DOHH2 (cell line): ENCODE measurements around the gene TESMIN.

Source experiments
- H3F3A ChIP-seq: fragments of 200-600 bp; sonication (generic), shearing (Covaris generic); 2 replicates; pipeline ENCODE4 v1.6.0; 2016; ENCODE audit warnings: antibody characterized with exemption, mild to moderate bottlenecking; ENCODE audit not compliant: control insufficient read depth, insufficient read depth
- H3K27ac ChIP-seq: fragments of 200-600 bp; sonication (generic); 2 replicates; pipeline ENCODE4 v1.5.1; 2014; ENCODE audit warnings: low read depth, mild to moderate bottlenecking, low read length, moderate library complexity
- H3K27me3 ChIP-seq: fragments of 200-600 bp; sonication (generic); 2 replicates; pipeline ENCODE4 v1.6.1; 2014; ENCODE audit warnings: mild to moderate bottlenecking, low read length, mixed read lengths; ENCODE audit not compliant: control insufficient read depth
- H3K36me3 ChIP-seq: fragments of 200-600 bp; sonication (generic); 2 replicates; pipeline ENCODE4 v1.6.1; 2014; ENCODE audit warnings: mild to moderate bottlenecking, low read length, moderate library complexity, mixed read lengths; ENCODE audit not compliant: control insufficient read depth
- H3K4me1 ChIP-seq: fragments of 200-600 bp; sonication (generic); 2 replicates; pipeline ENCODE4 v1.6.1; 2014; ENCODE audit warnings: mild to moderate bottlenecking, low read length, mixed read lengths; ENCODE audit not compliant: control insufficient read depth
- H3K4me2 ChIP-seq: fragments of 200-600 bp; sonication (generic); 2 replicates; pipeline ENCODE4 v1.6.0; 2014; ENCODE audit warnings: mild to moderate bottlenecking, low read length, moderate library complexity
- H3K4me3 ChIP-seq: fragments of 200-600 bp; sonication (generic); 2 replicates; pipeline ENCODE4 v1.5.1; 2014; ENCODE audit warnings: mild to moderate bottlenecking, low read length, mixed read lengths
- H3K79me2 ChIP-seq: fragments of 200-600 bp; sonication (generic); 2 replicates; pipeline ENCODE4 v1.6.1; 2014; ENCODE audit warnings: mild to moderate bottlenecking, low read length, mixed read lengths; ENCODE audit not compliant: control insufficient read depth
- H3K9me2 ChIP-seq: fragments of 200-600 bp; sonication (generic); replicated peaks from 2 replicates; pipeline ENCODE4 v1.6.1; 2014; ENCODE audit warnings: mild to moderate bottlenecking, low read length, mixed read lengths; ENCODE audit not compliant: control insufficient read depth
- H3K9me3 ChIP-seq: fragments of 200-600 bp; sonication (generic); 2 replicates; pipeline ENCODE4 v1.6.1; 2014; ENCODE audit warnings: antibody characterized with exemption, low read length, mixed read lengths; ENCODE audit not compliant: control insufficient read depth, insufficient read depth
- H4K20me1 ChIP-seq: fragments of 200-600 bp; sonication (generic); 2 replicates; pipeline ENCODE4 v1.6.0; 2014; ENCODE audit warnings: low read depth, mild to moderate bottlenecking, antibody characterized with exemption, low read length, moderate library complexity; ENCODE audit not compliant: control insufficient read depth, insufficient read depth
- CTCF ChIP-seq: fragments of 200-600 bp; sonication (generic); IDR thresholded peaks from one replicate; pipeline ENCODE4 v1.5.1; 2014; ENCODE audit warnings: antibody characterized with exemption, mild to moderate bottlenecking, low read depth, low read length; ENCODE audit not compliant: poor library complexity, severe bottlenecking
- EZH2phosphoT487 ChIP-seq: fragments of 200-600 bp; sonication (generic); IDR thresholded peaks from 2 replicates; pipeline ENCODE4 v1.6.1; 2017; ENCODE audit warnings: borderline replicate concordance, mild to moderate bottlenecking, antibody characterized with exemption, low read length, moderate library complexity, mixed read lengths

The TESMIN gene

GRCh38 chr11:68661697-68662603 lies 89.4 kb downstream of the TESMIN start:
- no peak for TF ChIP-seq CTCF
- TF ChIP-seq EZH2phosphoT487: no peak
- no peak overlapping the region for H3K27ac ChIP-seq
- H3K4me1 ChIP-seq: no peaks in the 10 kb centered on the region
- H4K20me1 ChIP-seq: no peaks in the 10 kb centered on the region
- no peak overlapping the region for H3K4me2 ChIP-seq
- no peak overlapping the region for H3K4me3 ChIP-seq
- no peaks in the 10 kb centered on the region for H3K79me2 ChIP-seq
- H3K27me3 ChIP-seq: no peaks in the 10 kb centered on the region
- no peaks in the 10 kb centered on the region for H3K36me3 ChIP-seq
- no peaks in the 10 kb centered on the region for H3K9me2 ChIP-seq
- H3F3A ChIP-seq: no peaks in the 10 kb centered on the region
- no peaks in the 10 kb centered on the region for H3K9me3 ChIP-seq

- Histone ChIP-seq H3K36me3 (no peaks in the 10 kb centered on the region), H3K27me3 (no peaks in the 10 kb centered on the region), H3K9me2 (no peaks in the 10 kb centered on the region), H3K4me3 (no peak overlapping the region), H3K79me2 (no peaks in the 10 kb centered on the region), H3K4me1 (no peaks in the 10 kb centered on the region), H3F3A (no peaks in the 10 kb centered on the region), H3K9me3 (no peaks in the 10 kb centered on the region), H4K20me1 (no peaks in the 10 kb centered on the region), H3K4me2 (no peak overlapping the region), H3K27ac (no peak overlapping the region)
- TF ChIP-seq EZH2phosphoT487: no peak
- no peak for TF ChIP-seq CTCF
Observed at GRCh38 chr11:68661014-68661413, 90.3 kb downstream of the TESMIN start.

GRCh38 chr11:68660066-68660810 lies 91.1 kb downstream of the TESMIN start:
- H3K27me3 ChIP-seq: no peaks in the 10 kb centered on the region
- no peaks in the 10 kb centered on the region for H3K4me1 ChIP-seq
- H3K9me2 ChIP-seq: no peaks in the 10 kb centered on the region
- no peaks in the 10 kb centered on the region for H3F3A ChIP-seq
- H3K27ac ChIP-seq: no peak overlapping the region
- no peak overlapping the region for H3K4me2 ChIP-seq
- H3K79me2 ChIP-seq: no peaks in the 10 kb centered on the region
- H3K9me3 ChIP-seq: no peaks in the 10 kb centered on the region
- no peak overlapping the region for H3K4me3 ChIP-seq
- no peaks in the 10 kb centered on the region for H3K36me3 ChIP-seq
- no peak for TF ChIP-seq CTCF
- no peak for TF ChIP-seq EZH2phosphoT487
- no peaks in the 10 kb centered on the region for H4K20me1 ChIP-seq
